ENCODE results near the gene SIGLECL1.

SIGLECL1 gene

DNA sequence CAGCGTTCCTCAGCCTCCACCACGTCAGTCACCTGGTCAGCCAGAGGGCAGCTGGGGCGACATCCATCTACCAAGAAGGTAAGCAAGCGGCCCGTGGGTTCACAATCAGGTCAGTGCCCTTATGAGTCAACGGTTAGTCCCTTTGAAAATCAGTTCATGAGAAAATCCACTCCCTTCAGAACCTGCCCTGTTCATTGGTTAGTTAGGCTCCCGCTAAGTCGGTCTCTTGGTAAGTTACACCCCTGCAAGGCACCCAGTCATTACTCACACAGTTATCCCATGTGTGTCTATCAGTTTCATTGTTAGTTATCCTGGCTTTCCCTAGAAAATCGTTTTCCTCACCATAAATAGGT, 564 bp downstream of the SIGLECL1 start:
- TF ChIP-seq POLR2AphosphoS5 (IDR thresholded peaks at IDR 0.05; ENCODE audit: low read depth, low read length) = no peak
- no peak for TF ChIP-seq PAX5 (IDR thresholded peaks at IDR 0.05; ENCODE audit: insufficient read depth, low read length, severe bottlenecking)
- TF ChIP-seq SPI1 (IDR thresholded peaks at IDR 0.05; ENCODE audit: low read depth, low read length) = no peak
- TF ChIP-seq POLR2A (IDR thresholded peaks at IDR 0.05; ENCODE audit: low read depth, low read length) = no peak
- TF ChIP-seq POU2F2 (IDR thresholded peaks at IDR 0.05; ENCODE audit: low read depth, low read length) = no peak
- TF ChIP-seq TAF1 (IDR thresholded peaks at IDR 0.05; ENCODE audit: low read depth, low read length) = no peak
- no peak for DNase-seq (ENCODE audit: insufficient read length, low spot score)
- FAIRE-seq = no peak

DNA sequence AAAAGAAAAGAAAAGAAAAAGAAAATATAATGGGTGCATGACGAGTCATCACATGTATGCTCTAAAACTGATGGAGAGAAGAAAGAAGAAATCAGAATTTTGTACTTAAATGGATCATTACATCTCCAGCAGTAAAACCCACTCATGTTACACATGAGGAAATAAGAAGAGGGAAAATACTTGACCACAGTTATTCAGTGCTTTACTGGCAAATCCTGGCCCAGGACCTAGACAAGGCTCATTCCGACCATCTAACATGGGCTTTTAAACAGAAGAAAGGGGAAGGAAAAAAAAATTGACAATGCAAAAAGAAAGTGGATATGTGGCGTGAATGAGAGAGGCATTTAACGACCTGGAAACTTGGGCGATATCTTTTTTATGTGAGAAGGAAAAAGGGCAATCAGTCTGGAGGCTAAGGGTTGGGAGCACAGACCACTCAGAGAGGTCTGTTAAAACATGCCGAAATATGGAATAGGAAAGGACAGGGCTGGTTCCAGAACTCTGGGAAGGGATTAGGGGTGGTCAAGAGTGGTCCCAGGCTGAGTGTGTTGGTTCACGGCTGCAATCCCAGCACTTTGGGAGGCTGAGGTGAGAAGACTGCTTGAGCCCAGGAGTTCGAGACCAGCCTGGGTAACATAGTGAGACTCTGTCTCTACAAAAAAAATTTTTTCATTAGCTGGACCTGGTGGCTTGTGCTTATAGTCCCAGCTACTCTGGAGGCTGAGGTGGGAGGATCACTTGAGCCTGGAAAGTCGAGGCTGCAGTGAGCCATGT, 1.6 kb downstream of the SIGLECL1 start:
- DNase-seq (ENCODE audit: insufficient read length, low spot score) (no peak), FAIRE-seq (no peak)
- TF ChIP-seq POLR2AphosphoS5 (IDR thresholded peaks at IDR 0.05; ENCODE audit: low read depth, low read length) = no peak
- TF ChIP-seq POU2F2 (IDR thresholded peaks at IDR 0.05; ENCODE audit: low read depth, low read length) = no peak
- TF ChIP-seq SPI1 (IDR thresholded peaks at IDR 0.05; ENCODE audit: low read depth, low read length) = no peak
- TF ChIP-seq POLR2A (IDR thresholded peaks at IDR 0.05; ENCODE audit: low read depth, low read length) = no peak
- TF ChIP-seq TAF1 (IDR thresholded peaks at IDR 0.05; ENCODE audit: low read depth, low read length) = no peak
- TF ChIP-seq PAX5 (IDR thresholded peaks at IDR 0.05; ENCODE audit: insufficient read depth, low read length, severe bottlenecking) = no peak

DNA sequence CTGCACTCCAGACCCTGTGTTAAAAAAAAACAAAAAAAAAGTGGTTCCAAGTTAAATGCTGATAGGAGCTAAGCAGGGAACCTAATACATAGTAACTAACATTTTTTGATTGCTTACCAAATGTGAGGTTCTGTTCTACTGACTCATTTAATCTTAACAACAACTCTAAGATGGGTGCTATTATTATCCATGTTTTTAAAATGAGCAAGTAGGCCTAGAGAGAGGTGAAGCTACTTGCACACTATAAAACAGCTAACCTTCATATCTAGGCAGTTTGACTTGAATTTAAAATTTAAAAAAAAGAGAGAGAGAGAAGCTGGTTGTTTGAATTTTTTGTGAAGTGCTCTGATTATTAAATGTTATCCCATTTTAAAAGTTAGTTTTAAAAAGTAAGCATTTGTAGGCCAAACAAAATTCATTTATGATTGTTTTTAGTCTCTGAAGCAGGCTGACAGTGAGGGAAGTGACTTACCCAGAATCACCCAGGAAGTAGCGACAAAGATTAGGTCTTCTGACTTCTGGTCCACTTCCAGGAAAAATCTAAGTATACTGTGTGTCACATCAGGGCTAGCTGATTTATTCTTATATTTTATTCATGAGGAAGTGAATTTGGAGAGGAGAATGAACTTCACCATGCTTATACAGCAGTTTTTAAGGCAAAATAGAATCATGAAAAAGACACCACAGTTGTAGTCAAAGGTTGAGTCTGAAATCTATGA, 2.4 kb downstream of the SIGLECL1 start:
- FAIRE-seq = no peak
- TF ChIP-seq TAF1 (IDR thresholded peaks at IDR 0.05; ENCODE audit: low read depth, low read length) = no peak
- TF ChIP-seq PAX5 (IDR thresholded peaks at IDR 0.05; ENCODE audit: insufficient read depth, low read length, severe bottlenecking) = no peak
- no peak for TF ChIP-seq SPI1 (IDR thresholded peaks at IDR 0.05; ENCODE audit: low read depth, low read length)
- no peak for TF ChIP-seq POU2F2 (IDR thresholded peaks at IDR 0.05; ENCODE audit: low read depth, low read length)
- no peak for TF ChIP-seq POLR2A (IDR thresholded peaks at IDR 0.05; ENCODE audit: low read depth, low read length)
- TF ChIP-seq POLR2AphosphoS5 (IDR thresholded peaks at IDR 0.05; ENCODE audit: low read depth, low read length) = no peak
- no peak for DNase-seq (ENCODE audit: insufficient read length, low spot score)

DNA sequence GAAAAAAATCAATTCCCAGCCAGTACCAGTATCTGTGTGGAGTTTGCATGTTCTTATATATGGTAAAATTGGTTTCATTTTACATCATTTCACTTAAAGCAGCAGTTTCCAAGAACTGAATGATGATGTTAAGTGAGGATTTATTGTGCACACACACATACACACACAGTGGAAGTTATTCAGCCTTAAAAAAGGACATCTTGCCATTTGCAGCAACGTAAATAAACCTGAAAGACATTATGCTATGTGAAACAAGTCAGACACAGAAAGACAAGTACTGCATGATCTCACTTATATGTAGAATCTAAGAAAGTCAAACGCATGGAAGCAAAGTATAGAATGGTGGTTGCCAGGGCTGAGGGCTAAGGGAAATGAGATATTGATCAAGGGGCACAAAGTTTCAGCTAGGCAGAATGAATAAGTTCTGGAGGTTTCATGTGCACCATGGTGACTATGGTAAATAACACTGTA, 5.3 kb downstream of the SIGLECL1 start:
- TF ChIP-seq TAF1 (IDR thresholded peaks at IDR 0.05; ENCODE audit: low read depth, low read length) (no peak), PAX5 (IDR thresholded peaks at IDR 0.05; ENCODE audit: insufficient read depth, low read length, severe bottlenecking) (no peak), SPI1 (IDR thresholded peaks at IDR 0.05; ENCODE audit: low read depth, low read length) (no peak), POLR2A (IDR thresholded peaks at IDR 0.05; ENCODE audit: low read depth, low read length) (no peak), POLR2AphosphoS5 (IDR thresholded peaks at IDR 0.05; ENCODE audit: low read depth, low read length) (no peak), POU2F2 (IDR thresholded peaks at IDR 0.05; ENCODE audit: low read depth, low read length) (no peak)
- no peak for FAIRE-seq
- DNase-seq (ENCODE audit: insufficient read length, low spot score) = no peak

DNA sequence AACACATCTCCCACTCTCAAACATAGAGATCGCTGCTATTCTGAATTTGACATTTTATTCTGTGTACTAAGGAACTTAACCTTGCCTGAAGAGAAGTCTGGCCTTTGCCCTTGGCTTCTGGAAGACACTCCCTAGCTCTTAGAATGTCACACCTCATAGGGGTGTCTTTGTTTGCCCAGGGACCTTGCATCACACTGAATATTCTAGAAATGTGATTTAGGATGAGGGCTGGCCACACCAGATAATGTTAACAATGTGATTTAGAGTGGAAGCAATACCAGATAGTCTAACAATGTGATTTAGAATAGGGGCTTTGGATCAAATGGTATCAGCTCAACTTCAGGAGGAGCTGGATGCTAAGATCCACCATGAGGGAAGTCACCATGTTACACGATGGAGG, 6.6 kb downstream of the SIGLECL1 start:
- FAIRE-seq = no peak
- no peak for DNase-seq (ENCODE audit: insufficient read length, low spot score)

DNA sequence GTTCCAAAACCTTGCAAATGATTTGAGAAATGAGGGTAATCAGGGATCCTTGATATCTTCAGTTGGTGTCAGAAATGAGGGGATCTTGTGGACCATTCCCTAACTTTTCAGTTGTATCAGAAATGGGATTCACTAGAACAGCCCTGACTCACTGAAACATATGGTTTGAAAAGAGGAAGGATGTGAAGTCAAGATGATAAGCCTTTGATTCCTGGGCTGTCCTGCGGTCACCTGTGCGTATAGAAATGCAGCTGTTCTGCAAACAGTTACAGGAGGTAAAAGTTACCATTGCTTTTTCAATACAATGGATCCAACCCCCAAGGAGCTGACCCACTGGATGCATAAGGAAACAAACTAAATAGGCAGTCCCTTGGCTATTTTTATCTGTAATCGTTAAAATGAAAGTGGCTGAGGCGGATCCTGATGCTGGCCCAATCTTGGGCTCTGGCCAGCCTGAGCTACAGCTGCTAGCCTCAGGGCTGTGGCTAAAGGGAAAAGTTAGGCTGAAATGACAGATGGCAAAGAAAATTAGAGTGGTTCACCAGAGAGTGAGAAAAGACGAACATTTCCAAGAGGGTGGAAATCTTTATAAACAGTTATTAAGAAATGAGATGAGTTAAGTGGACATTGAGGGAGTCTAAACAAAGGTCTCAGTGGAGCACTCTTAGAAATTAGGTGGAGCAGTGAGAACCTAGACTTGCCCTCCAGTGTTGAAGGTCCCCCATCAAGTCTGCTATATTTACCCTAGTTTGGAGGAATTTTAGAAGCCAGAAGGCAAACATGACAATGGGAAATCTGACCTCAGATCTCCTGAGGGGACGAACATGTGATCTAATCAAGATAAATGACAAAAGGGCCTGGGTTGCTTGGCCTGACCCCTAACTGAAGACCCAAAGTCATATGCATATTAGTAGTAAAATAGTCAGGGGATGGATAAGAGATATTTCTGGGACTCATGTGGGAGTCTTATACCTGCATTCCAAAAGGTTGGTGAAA, 7.6 kb downstream of the SIGLECL1 start:
- no peak for TF ChIP-seq POU2F2 (IDR thresholded peaks at IDR 0.05; ENCODE audit: low read depth, low read length)
- TF ChIP-seq TAF1 (IDR thresholded peaks at IDR 0.05; ENCODE audit: low read depth, low read length) = no peak
- TF ChIP-seq POLR2AphosphoS5 (IDR thresholded peaks at IDR 0.05; ENCODE audit: low read depth, low read length) = no peak
- FAIRE-seq (no peak), DNase-seq (ENCODE audit: insufficient read length, low spot score) (no peak)

More for the DNA sequence above, 6.6 kb downstream of the SIGLECL1 start:
- TF ChIP-seq POLR2AphosphoS5 (IDR thresholded peaks at IDR 0.05; ENCODE audit: low read depth, low read length) = no peak
- TF ChIP-seq TAF1 (IDR thresholded peaks at IDR 0.05; ENCODE audit: low read depth, low read length) = no peak
- TF ChIP-seq SPI1 (IDR thresholded peaks at IDR 0.05; ENCODE audit: low read depth, low read length) = no peak
- no peak for TF ChIP-seq PAX5 (IDR thresholded peaks at IDR 0.05; ENCODE audit: insufficient read depth, low read length, severe bottlenecking)
- TF ChIP-seq POU2F2 (IDR thresholded peaks at IDR 0.05; ENCODE audit: low read depth, low read length) = no peak
- no peak for TF ChIP-seq POLR2A (IDR thresholded peaks at IDR 0.05; ENCODE audit: low read depth, low read length)

DNA sequence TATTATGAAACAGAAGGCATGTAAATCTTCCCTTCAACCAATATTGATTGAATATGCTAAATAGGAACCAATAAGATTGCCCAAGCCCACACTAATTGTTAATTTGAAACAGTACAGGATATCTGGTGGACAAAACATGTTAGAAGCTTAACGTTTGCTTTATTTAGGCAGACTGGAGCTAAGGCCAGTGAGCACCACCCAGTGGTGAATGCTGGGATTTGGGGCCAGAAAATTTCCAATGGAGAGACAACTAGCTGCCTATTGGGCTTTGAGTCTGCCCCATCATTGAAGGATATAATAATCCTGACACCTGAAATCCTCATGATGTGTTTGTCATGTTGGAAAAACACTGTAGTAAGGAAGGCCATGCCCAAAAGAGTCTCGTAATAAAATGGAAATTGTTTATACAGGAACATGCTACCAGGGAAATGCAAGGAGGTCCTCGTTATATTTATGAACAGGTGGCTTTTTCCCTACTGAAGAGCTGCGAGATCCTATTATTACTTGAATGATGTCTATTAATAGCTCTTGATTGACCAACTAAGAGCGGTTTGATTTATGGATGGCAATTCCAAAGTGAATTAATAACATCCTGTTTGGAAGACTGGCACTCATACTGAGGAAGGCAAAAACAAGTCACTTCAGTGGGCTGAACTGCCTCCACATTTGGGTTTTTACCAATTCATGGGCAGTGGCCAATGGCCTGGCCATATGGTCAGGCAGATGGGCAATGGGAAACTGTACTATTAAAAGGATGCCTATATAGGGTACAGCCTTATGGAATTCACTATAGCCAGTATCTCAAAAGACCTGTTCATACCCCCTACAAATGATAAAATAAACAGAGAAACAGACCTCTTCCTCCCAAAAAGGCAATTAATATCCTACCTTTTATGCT, 8.7 kb downstream of the SIGLECL1 start:
- peak; percentile 82 for FAIRE-seq
- DNase-seq (ENCODE audit: insufficient read length, low spot score) = no peak
- no peak for TF ChIP-seq TAF1 (IDR thresholded peaks at IDR 0.05; ENCODE audit: low read depth, low read length)
- no peak for TF ChIP-seq POU2F2 (IDR thresholded peaks at IDR 0.05; ENCODE audit: low read depth, low read length)
- TF ChIP-seq POLR2A (IDR thresholded peaks at IDR 0.05; ENCODE audit: low read depth, low read length) = no peak
- TF ChIP-seq PAX5 (IDR thresholded peaks at IDR 0.05; ENCODE audit: insufficient read depth, low read length, severe bottlenecking) = no peak
- no peak for TF ChIP-seq SPI1 (IDR thresholded peaks at IDR 0.05; ENCODE audit: low read depth, low read length)
- no peak for TF ChIP-seq POLR2AphosphoS5 (IDR thresholded peaks at IDR 0.05; ENCODE audit: low read depth, low read length)

DNA sequence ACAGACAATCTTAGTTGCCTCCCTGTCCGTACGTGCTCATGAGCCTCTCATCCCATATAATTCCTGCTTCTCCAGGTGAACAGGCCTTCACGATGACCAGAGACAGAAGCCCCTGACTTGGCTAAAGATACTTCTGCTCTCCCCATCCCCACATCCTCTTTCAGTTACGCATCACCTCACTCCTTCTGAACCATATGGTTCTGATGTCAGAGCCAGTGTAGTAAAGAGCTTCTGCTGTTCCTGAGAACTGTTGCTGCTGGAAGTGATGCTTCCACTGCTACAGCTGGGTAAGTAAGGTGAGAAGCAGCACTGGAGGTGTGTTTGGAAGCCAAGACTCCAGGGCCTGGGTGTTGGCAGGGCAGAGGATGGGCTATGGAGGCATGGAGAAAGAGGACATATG, 12.9 kb downstream of the SIGLECL1 start:
- FAIRE-seq = no peak
- TF ChIP-seq SPI1 (IDR thresholded peaks at IDR 0.05; ENCODE audit: low read depth, low read length) (peak; percentile 42; the same call in 1 of the 2 replicates), POU2F2 (IDR thresholded peaks at IDR 0.05; ENCODE audit: low read depth, low read length) (no peak)
- DNase-seq (ENCODE audit: insufficient read length, low spot score) = no peak

All from GM12891 (cell line).